Erythroblast (primary cell): Measurements from ENCODE around the gene MIPOL1.

Experiments used
- GATA1 ChIP-seq: IDR thresholded peaks from 2 replicates; pipeline ENCODE4 v1.6.1; 2011; ENCODE audit warnings: low read depth, mild to moderate bottlenecking, control low read depth, low read length, moderate library complexity
- POLR2A ChIP-seq: IDR thresholded peaks from 2 replicates; pipeline ENCODE4 v1.6.1; 2011; ENCODE audit warnings: mild to moderate bottlenecking, low read length

DNA sequence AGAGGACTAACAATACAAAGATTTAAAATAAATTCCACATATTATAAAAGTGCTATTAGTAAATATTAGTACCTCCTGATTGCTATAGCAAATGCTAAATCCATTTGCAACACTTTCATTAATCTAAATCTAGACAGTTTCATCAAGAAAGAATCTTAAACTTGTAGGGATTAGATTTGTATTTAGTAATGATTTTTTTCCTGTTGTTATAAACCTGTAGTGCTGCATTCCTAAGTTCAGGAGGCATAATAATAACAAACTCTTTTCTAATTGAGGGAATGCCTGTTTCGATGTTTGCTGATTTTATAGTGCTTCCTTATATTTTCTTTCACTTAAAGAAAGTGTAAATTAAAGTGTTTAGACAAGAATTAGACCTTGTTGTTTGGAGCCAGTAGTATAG lies 231.2 kb downstream of the MIPOL1 start:
- TF ChIP-seq POLR2A, result no peak
- no peak for TF ChIP-seq GATA1
